ENCODE measurements around the gene SLC25A43.
A peak's percentile ranks its signal among the peaks of the same experiment; 100 is the strongest.

Gene SLC25A43

DNA sequence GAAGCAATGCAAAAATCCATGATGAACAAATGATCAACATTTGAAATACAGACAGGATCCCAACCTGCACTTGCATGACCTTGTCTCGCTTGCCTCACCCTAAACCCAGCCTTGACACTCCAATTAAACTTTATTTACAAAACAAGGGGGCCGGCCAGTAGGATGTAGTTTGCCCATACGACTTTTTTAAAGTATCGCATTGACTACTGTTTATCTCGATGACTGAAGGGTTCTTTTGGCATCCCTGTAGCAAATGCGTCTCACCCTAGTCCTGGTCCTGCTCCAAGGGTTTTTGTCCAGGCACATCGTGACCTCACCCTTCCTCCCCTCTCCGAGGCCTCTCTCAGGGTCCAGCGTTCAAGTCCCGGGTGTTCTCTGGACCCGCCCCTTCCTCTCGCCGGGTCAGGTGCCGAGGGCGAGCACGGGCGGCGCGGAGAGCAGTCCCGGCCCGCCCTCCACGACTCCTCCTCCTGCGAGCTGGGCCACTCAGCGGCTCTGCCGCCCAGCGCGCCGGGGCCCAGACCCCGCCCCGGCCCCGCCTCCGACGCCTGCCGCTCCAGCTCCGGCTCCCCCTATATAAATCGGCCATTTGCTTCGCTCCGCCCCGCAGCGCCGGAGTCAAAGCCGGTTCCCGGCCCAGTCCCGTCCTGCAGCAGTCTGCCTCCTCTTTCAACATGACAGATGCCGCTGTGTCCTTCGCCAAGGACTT, 68.9 kb downstream of the SLC25A43 start, which contains the start of gene SLC25A5 (continued):
- peak; percentile 38; the same call in 1 of the 2 replicates for TF ChIP-seq ZFP69B (tag by site-specific recombination; IDR thresholded peaks at IDR 0.05)
- TF ChIP-seq ZNF138 (tag by site-specific recombination; IDR thresholded peaks at IDR 0.05; ENCODE audit: borderline replicate concordance): no peak
- TF ChIP-seq, protein P1, sequence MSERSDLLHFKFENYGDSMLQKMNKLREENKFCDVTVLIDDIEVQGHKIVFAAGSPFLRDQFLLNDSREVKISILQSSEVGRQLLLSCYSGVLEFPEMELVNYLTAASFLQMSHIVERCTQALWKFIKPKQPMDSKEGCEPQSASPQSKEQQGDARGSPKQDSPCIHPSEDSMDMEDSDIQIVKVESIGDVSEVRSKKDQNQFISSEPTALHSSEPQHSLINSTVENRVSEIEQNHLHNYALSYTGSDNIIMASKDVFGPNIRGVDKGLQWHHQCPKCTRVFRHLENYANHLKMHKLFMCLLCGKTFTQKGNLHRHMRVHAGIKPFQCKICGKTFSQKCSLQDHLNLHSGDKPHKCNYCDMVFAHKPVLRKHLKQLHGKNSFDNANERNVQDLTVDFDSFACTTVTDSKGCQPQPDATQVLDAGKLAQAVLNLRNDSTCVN (tag by site-specific recombination; optimal IDR thresholded peaks at IDR 0.05): peak; percentile 28
- TF ChIP-seq ZBTB6 (tag by site-specific recombination; IDR thresholded peaks at IDR 0.05): peak; percentile 51
- TF ChIP-seq ZNF19 (tag by site-specific recombination; IDR thresholded peaks at IDR 0.05; ENCODE audit: low read depth): no peak
- TF ChIP-seq ZNF610 (tag by site-specific recombination; IDR thresholded peaks at IDR 0.05; ENCODE audit: borderline replicate concordance): no peak
- no peak for TF ChIP-seq ZNF843 (tag by site-specific recombination; IDR thresholded peaks at IDR 0.05)
- 0 out of 2 replicates have a peak, but pooled peaks have one; percentile 65 for TF ChIP-seq ZEB2 (tag by site-specific recombination; IDR thresholded peaks at IDR 0.05)

DNA sequence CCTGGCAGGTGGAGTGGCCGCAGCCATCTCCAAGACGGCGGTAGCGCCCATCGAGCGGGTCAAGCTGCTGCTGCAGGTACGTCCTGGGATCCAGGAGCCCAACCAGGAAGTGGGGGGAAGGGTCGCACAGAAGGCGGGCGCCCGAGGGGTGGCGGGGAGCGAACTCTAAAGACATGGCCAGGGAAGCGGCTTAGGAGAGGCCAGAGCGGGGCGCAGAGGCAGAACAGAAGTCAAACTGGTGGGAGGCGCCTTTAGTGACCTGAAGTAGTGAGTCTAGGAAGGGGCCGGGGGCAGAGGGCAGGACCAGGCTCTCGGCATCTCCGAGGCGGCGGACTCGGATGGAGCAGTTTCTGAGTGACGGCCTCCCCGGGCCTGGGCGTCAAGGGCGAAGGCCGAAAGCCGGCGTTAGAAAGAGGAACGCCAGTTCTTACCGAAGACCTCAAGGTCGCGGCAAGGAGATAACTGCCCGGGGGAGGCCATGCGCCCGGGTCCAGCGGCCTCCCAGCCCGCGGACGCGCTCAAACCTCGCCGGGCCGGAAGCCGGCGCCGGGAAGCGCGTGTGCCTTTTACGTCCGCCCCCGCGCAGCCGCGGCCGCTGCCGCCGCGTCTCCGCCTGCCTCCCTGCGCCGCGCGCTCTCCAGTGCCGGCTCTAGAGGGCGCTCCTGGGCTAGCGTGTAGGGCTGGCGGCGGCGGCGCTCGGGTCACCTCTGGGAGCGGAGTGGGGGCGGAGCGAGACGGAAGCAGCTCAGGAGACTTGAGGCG, 69.6 kb downstream of the SLC25A43 start:
- POLR2A ChIA-PET: interaction anchor here (0.5 to 1.9 kb wide), 19 partner anchors 8 to 396 kb away, joined by 3 to 17 read pairs (median 4); partner anchors contain the start of gene RPL39
- Histone ChIP-seq H3K4me3 (ENCODE audit: low read depth, low read length) (peak overlapping the region; percentile 61), H3K4me1 (ENCODE audit: control insufficient read depth, insufficient read depth, low read length) (peaks cover 5% of the 10 kb centered on the region), H3K9me3 (ENCODE audit: control insufficient read depth, insufficient read depth, low read depth, low read length) (no peaks in the 10 kb centered on the region), H3K36me3 (ENCODE audit: control insufficient read depth in 2 of 2, insufficient read depth in 1 of 2, low read length in 2 of 2) (peaks cover 8 to 24% of the 10 kb centered on the region in 2 experiments; a peak in 2 of 3 replicates), H3K27ac (ENCODE audit: extremely low read depth, low read depth, low read length) (peak overlapping the region; percentile 78)
- CTCF ChIA-PET: interaction anchor here (0.6 to 2.5 kb wide), 15 partner anchors 9 to 339 kb away, joined by 3 to 14 read pairs (median 4); no protein-coding TSS in a partner anchor
- TF ChIP-seq ZNF416 (tag by site-specific recombination; IDR thresholded peaks at IDR 0.05) (no peak), ZNF555 (tag by site-specific recombination; conservative IDR thresholded peaks at IDR 0.05) (no peak), ZBTB10 (tag by site-specific recombination; IDR thresholded peaks at IDR 0.05) (no peak), ZNF677 (tag by site-specific recombination; IDR thresholded peaks at IDR 0.05) (0 out of 2 replicates have a peak, but pooled peaks have one; percentile 31), ZNF426 (tag by site-specific recombination; IDR thresholded peaks at IDR 0.05) (no peak), ZSCAN30 (tag by site-specific recombination; IDR thresholded peaks at IDR 0.05) (peak; percentile 91), ZNF768 (tag by site-specific recombination; IDR thresholded peaks at IDR 0.05) (no peak), ZXDB (tag by site-specific recombination; IDR thresholded peaks at IDR 0.05) (peak; percentile 60; the same call in 1 of the 2 replicates), SP7 (tag by site-specific recombination; IDR thresholded peaks at IDR 0.05) (0 out of 2 replicates have a peak, but pooled peaks have one; percentile 63), ZNF830 (tag by site-specific recombination; IDR thresholded peaks at IDR 0.05; ENCODE audit: low read depth) (no peak)
- TF ChIP-seq, protein P2, sequence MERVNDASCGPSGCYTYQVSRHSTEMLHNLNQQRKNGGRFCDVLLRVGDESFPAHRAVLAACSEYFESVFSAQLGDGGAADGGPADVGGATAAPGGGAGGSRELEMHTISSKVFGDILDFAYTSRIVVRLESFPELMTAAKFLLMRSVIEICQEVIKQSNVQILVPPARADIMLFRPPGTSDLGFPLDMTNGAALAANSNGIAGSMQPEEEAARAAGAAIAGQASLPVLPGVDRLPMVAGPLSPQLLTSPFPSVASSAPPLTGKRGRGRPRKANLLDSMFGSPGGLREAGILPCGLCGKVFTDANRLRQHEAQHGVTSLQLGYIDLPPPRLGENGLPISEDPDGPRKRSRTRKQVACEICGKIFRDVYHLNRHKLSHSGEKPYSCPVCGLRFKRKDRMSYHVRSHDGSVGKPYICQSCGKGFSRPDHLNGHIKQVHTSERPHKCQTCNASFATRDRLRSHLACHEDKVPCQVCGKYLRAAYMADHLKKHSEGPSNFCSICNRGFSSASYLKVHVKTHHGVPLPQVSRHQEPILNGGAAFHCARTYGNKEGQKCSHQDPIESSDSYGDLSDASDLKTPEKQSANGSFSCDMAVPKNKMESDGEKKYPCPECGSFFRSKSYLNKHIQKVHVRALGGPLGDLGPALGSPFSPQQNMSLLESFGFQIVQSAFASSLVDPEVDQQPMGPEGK (tag by site-specific recombination; IDR thresholded peaks at IDR 0.05): 0 out of 2 replicates have a peak, but pooled peaks have one; percentile 46
- TF ChIP-seq, protein P3, sequence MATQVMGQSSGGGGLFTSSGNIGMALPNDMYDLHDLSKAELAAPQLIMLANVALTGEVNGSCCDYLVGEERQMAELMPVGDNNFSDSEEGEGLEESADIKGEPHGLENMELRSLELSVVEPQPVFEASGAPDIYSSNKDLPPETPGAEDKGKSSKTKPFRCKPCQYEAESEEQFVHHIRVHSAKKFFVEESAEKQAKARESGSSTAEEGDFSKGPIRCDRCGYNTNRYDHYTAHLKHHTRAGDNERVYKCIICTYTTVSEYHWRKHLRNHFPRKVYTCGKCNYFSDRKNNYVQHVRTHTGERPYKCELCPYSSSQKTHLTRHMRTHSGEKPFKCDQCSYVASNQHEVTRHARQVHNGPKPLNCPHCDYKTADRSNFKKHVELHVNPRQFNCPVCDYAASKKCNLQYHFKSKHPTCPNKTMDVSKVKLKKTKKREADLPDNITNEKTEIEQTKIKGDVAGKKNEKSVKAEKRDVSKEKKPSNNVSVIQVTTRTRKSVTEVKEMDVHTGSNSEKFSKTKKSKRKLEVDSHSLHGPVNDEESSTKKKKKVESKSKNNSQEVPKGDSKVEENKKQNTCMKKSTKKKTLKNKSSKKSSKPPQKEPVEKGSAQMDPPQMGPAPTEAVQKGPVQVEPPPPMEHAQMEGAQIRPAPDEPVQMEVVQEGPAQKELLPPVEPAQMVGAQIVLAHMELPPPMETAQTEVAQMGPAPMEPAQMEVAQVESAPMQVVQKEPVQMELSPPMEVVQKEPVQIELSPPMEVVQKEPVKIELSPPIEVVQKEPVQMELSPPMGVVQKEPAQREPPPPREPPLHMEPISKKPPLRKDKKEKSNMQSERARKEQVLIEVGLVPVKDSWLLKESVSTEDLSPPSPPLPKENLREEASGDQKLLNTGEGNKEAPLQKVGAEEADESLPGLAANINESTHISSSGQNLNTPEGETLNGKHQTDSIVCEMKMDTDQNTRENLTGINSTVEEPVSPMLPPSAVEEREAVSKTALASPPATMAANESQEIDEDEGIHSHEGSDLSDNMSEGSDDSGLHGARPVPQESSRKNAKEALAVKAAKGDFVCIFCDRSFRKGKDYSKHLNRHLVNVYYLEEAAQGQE (tag by site-specific recombination; IDR thresholded peaks at IDR 0.05): no peak
- TF ChIP-seq, protein P4, sequence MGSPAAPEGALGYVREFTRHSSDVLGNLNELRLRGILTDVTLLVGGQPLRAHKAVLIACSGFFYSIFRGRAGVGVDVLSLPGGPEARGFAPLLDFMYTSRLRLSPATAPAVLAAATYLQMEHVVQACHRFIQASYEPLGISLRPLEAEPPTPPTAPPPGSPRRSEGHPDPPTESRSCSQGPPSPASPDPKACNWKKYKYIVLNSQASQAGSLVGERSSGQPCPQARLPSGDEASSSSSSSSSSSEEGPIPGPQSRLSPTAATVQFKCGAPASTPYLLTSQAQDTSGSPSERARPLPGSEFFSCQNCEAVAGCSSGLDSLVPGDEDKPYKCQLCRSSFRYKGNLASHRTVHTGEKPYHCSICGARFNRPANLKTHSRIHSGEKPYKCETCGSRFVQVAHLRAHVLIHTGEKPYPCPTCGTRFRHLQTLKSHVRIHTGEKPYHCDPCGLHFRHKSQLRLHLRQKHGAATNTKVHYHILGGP (tag by site-specific recombination; IDR thresholded peaks at IDR 0.05): no peak

All from HEK293 (cell line).